ENCODE data around the gene SMLR1.
A peak's percentile ranks its signal among the peaks of the same experiment; 100 is the strongest.

The SMLR1 gene

DNA sequence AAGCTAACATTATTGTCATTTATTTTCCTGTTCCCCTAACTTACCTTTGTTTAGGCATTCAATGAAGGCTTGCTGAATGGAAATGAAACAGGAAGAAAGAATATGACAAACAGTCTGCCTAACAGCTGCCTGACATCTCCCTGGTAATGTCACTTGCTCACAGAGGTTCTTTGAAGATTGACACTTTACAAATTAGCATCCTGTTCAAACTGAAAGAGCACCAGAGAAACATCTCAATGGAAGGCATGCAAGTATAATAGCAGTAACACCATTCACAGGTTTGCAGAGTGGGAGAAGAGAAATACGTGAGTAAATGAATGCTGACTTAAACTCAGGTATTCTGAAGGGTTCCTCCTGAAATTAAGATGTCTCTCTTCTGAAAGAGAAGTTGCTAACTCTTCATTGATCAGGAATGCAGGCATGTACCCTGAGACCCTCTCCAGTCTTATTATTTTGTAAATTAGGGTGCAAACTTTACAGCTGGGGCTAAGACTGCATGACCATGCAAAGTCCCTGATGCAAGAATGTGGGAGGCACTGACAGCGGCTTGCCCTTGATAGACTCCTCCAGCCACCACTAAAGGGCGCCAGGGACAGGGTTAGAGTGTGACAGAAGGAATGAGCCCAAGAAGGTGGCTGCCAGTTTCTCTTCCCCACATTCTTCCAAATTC is 1.3 kb upstream of the SMLR1 start:
- DNase-seq: no peak

DNA sequence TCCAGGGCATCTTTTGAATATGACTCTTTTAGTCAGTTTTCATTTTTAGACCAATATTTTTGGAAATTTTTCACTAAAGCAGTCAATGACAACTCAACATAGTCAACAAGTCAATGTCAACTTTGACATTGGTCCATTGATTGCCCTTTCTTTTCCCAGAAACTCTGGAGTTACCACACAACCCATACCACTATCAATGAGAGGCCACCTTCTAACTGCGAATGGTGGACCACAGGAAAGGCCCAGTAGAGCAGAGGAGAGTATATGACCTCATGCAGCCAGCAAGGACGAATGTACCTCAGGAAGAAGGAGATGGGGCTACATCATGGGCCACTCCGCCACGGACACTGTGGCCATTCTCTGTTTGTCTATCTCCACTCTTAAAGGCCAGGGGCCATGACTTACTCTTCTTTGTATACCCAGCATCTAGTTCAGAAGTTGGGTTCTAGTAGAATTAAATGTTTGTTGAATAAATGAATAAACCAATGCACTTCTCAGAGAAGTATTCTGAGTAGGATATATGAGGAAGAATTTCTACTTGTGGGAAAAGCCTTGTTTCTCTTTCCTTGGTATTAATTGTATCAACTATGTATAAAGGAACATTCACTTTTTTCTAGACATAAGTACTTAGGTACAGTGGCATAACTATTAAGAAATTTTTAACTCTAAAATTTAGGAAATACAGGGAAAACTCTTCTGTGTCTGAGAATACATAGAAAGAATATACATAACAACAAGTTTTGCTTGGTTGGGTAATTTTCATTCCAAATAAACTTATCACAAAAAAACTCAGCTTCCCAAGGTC is 562 bp upstream of the SMLR1 start:
- DNase-seq: no peak

DNA sequence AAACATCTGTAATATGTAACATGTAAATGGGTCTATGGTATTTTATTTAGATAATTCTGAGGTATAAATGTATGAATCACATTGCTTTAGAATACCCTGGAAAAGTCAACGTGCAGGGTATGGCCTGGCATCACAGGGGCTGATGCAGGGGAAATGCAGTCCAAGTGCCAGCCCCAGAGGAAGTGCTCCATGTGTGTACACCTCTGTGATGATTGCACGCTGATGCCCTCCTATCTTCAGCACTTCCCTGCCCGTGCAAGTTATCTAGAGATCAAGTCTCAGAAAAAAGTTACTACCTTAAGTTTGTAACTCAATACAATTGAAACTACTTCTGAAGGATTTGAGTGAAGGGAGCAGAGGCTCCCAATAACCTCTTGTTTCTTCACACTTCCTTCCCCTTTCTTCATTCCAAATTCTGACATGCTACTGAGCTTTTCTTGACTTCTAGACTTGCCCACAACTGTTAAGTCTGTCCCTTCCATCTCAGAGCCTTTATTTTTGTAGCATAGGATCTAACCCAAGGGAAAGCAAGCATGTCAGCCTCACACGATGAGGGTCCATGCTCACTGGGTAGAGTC is 2.2 kb downstream of the SMLR1 start:
- no peak for DNase-seq

DNA sequence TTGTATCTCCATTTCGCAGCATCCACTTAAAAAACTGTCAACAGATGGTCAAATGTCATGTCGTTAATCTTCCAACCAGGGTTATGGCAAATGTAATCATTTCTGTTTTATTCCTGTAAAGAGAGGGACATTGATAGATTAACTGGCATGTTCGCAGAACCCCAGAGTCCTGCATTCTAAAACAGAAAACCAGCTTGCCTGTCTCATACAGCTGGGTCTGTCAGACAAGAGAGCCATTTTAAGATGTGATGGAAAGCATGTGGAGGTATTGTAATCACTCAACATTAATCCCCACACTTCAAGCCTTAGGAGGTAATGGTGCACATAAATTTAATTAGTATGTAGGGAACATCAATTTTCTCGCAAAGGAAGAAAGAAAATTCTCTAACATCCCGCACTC is 4.4 kb downstream of the SMLR1 start:
- no peak for DNase-seq

DNA sequence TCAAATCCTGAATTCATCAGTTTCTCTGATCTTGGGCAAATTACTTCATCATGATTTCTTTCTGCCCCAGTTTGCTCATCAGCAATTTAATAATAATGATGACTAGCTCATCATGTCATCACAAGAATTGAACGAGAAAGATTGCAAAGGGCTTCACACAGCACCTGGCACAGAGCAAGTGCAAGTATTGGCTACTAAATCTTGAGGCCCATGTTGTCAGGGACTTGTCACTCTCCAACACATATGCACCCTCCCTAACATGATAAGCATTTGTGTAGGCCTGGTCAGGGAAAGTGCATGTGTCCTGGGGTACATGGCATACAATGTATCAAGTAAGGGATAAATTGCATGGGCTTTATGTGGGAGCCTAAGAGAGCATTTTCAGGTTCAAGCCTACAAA is 6.4 kb downstream of the SMLR1 start:
- DNase-seq: no peak

DNA sequence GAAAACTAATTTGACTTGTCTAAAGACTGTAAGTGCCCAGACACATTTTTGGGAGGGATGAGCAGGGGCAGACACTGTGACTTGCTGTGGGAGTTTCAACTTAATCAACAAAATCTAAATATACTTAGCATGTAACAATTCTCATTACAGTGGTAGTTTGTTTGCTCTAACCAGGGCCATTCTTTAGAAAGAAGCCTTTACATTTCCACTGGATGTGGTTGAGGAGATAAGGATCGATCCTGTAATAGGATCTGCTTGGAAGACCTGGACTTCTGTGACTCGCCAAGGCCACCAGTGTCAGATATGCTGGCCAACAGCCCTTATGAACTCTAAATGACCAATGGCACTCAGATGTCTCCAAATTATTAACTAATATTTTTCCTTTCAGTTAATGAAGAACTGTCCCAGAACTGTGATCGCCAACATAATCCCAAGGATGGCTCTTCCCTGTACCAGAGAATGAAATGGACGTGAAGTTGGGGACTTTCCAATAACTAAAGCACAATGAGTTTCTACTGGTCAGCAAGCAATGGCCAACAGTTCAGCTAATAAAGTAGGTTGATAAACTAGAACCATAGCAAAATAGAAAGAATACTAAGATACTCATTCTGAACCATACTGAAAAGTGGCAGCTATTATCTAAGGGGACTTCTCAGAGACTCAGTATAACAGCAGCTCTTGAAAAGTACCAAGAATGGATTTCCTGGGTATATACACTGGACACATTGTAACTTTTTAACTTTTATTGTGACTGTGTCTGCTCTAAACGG is 7.5 kb downstream of the SMLR1 start:
- DNase-seq: no peak

DNA sequence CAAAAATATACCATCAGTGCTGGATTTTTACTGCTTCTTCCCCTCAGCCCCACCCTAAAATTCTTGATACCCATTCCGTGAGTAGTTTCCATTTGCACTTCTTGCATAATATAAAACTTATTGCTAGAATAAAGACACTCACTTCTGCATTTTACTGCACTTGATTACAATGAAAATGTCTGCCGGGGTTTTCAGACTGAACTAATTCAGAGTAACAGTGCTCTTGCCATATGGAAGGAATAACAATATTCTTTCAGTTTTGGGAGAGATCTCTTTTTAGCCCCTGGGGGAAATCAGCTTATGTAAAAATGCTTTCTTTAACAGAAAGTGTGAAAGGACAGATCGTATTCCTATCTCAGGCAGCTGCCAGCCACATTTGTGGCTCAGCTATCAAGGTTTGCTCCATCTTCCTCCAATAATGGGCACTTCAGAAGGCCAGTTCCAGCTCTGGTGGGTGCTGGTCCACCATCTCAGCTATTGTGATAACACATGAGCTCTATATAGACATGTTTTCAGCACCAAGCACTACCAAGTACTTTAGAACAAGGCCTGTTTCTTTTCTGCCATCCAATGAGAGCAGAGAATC is 8.9 kb downstream of the SMLR1 start:
- DNase-seq: no peak

DNA sequence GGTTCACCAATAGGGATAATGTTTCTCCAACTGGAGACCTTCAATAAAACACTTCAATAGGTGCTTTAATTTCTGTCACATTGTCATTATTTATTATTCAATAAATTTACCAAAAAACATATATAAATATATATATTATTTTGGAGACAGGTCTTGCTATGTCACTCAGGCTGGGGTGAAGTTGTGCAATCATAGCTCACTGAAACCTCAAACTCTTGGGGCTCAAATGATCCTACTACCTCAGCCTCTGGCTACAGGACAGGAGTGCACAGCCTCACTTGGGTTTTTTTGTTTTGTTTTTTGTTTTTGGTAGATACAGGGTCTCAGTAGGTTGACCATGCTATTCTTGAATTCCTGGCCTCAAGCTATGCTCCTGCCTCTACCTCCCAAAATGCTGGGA is 9.9 kb downstream of the SMLR1 start:
- no peak for DNase-seq

DNA sequence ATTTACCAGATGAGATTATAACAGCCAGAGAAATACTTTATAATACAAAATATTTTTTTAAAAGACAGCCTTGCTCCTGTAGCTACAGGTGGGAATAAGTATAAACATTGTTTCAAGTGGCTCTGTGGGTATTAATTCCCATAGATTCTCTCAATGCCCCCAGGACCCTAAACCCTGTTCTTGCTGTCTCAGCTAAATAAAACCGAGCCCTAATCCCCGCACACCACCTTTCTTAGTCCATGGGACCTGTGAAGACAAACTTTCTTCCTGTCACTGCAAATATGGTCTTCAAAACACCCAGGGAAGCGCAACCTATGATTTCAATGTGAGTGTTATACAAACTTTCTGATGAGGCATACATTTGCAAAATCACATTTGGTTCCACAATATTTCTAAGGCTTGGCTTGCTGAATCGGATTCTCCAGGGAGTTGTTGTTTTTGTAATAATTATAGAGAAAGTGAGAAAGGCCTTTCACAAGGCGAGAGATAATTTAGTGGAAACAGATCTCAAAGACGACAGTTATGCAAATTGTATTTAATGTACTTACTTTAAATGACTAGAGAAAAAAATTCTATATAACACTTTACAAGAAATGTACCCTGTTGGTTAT is 11.1 kb downstream of the SMLR1 start:
- no peak for DNase-seq

DNA sequence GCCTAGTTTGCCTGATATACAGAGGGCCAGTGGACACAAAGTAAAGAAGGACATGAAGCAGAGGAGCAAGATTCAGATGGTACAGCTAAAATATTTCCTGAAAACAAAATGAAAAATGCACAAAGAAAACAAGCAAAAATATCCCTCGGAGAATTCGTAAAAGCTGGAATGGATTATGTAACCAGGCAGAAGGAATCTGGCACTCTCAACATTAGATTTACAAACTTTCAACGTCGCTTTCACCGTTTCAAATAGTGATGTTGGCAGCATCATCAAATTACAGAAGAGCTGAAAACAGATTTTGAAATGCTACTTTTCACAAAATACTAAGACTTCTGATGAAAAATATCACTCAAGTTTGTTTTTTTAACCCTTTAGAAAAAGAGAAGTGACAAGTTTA is 11.7 kb downstream of the SMLR1 start:
- no peak for DNase-seq

DNA sequence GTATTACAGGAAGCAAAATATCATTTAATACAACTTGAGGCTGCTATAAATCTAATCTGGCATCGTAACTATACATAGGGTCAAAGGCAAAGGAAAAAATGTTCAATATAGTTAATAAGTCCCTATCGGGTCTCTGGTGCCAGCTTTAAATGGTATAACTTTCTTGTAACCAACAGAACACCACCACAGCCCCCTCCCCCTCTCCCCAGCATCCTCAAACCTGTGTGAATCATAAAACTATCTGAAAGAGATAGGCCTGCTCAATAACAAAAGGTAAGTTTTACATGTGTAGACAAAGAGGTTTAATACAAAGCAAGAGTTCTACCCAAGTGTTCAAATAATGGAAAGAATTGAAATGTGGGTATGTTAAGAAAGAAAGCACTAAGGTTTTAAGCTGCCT is 12.2 kb downstream of the SMLR1 start:
- no peak for DNase-seq

DNA sequence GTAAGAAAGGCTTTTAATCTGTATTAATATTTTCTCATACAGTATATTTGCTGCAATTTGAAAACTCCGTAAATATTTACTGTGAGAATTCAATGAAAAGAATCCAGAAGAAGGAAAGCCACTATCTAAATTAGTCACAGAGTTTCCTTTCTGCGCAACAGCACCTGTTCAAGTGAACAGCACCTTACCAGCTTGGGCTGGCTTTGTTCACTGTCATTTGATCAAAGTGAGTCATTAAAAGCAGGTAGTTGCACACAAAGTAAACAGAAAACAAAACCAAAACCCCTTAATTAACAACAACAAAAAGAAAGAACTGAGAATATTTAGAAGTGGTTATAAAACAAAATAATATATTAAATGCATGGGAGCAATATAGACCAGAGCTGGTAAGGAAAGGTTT is 12.8 kb downstream of the SMLR1 start:
- no peak for DNase-seq

DNA sequence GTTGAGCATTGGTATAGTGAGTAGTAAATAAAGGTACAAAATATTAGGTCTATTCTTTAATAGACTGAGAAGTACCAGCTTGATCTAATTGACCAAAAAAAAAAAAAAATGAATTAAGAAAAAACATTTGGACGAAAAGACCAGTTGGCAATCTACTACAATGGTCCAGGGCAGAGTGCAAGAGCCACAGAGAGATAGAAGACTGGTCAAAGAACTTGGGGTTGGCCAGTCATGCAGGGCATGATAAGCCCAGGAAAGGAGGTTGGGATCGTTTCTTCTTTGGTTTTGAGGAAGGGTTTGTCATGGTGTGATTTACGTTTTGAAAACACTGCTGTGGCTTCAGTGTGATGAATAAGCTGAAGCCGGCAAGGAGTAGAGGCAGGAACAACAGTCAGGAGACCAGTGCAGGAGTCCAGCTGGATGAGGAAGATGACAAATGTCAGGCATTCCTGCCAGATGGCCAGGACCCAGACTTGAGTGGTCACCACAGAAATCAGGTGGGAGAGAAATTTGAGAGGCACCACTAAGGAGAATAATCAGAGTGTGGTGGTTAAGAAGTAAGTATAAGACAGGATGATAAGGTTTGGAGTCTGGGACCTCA is 14.0 kb downstream of the SMLR1 start:
- DNase-seq: no peak

DNA sequence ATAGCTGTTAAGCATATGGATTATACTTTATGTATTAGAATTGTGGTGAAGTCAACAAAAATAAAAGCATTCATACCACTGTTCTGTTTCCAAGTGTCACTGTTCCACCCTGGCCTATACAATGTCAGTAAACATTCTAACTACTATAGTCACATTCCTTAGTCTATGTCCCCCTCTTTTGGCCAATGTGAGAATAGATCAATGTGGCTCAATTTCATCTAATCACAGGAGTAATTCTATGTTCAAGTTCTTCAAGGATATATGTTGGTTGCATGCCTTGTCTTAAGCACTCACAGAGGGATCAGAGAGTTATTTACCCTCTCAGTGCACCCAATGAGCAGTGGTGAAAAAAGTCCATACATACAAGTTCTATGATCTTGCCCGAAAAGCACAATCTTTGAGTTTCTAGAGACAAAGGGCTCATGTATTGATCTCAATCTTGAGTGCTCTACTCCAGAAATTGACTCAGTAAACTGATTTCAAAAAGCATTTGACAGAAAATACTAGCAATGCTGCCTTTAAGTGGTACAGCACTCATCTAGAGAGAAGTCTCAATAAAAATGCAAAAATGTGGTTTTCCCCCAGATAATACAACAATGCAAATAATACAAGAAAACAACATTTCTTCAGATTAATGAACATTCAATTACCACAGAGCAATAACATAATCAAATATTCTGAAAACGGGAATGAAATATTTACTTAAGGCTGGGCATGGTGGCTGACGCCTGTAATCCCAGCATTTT is 16.5 kb downstream of the SMLR1 start:
- DNase-seq: peak; percentile 60

DNA sequence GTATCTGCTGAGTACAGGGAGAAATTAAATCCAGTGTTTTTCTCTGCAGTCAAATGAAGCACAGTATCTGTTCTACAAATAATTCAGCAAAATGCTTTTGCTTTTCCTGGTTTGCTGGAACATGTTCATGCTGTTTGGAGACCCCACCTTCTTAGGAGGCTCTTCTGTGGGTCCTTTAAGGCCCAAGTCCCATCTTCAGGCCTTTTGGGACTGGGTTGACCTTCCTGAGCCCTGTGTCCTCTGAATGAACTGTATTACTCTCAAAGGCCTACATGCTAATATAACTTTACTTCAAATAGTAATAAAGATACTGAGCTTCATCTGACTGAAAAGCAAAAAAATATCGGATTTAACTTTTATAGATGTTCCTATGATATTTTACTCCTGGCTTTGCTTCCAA is 19.3 kb downstream of the SMLR1 start:
- no peak for DNase-seq

DNA sequence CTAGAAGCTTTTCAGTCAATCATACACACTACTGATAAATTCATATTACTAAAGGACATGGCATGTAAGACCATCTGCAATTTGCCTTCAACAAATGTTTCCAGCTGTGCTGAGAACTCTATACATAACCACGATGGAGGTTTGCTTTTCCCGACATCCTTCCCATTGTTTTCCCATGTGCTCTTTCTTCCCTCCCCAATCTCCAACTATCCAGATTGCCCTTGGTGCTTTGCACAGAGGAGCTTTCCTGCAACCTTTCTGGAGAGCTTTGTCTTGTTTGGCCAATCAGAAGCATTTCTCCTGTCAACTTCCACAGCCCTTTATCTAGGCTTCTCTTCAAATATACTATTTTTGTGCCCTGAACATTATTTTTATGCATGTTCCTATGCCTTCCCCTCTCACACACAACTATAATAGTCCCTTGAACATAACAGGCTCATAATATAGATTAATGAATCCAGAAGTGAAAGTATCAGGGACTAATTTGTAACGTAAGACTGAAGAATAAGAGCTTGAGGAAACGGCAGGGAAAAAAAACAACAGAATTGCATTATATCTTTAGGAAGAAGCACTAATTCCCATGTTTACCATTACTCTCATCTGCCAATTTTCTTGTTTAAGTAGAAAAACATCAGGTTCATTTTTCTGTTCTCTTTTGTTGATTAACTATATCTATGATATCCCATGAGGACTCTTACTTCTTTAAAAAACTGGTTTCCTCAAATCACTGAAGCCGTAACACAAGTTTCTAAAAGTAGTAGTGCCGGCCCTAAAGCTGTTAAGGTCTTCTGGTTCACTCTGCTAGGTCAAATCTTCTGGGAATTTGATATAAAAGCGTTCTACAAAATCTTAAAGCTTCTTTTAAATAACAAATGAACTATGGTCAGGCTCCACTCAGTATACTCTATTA is 20.1 kb downstream of the SMLR1 start:
- no peak for DNase-seq

DNA sequence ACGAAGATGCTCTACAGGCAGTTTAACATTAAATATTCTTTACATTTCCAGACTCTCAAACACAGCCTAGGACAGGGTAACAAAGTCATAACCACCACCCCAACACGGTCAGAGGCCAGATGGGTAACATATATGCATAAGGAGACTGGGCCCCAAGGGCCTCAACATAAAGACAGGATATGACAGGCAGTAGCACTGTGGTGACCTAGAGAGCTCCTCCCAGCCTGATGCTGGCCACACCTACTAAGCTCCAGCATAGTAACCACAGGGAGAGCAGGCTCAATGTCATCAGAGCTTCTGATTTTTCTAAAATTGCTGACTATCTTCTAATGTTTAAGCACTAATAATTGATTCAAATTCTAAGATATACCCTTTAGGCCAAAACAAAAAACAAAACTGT is 21.7 kb downstream of the SMLR1 start:
- DNase-seq: no peak

DNA sequence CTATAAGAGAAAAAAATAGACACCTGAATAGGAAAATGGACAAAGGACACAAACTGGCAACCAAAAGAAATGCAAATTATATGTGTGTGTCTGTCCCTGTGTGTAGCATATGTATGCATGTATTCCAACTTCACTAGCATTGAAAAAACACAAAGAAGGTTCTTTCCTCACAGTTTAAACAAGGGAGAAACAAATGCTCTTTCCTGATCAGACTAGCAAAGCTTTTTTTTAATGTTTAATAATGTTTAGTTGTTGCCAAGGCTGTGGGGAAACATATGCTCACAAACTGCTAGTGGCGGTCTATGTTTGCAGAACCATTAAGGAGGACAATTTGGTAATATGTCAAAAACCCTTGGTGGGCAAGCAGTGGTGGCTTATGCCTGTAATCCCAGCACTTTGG is 22.4 kb downstream of the SMLR1 start:
- no peak for DNase-seq

DNA sequence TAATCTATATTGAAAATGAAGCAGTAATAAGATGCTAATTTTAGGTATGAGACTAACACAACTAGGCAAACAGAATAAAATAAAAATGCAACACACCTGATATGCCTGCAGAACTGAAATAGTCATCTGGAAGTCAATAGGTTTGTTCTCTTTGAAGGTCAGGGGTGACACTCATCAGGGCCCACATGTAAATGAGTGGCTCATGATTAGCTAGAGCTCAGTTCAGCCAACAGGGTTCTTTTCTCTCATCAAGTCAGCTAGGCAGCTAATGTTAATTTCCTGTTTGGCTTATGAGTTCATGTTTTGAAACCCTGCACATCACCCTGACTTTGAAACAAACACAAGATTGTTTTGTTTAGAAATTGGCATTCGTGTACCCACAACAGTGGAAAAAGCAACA is 23.8 kb downstream of the SMLR1 start:
- DNase-seq: no peak

DNA sequence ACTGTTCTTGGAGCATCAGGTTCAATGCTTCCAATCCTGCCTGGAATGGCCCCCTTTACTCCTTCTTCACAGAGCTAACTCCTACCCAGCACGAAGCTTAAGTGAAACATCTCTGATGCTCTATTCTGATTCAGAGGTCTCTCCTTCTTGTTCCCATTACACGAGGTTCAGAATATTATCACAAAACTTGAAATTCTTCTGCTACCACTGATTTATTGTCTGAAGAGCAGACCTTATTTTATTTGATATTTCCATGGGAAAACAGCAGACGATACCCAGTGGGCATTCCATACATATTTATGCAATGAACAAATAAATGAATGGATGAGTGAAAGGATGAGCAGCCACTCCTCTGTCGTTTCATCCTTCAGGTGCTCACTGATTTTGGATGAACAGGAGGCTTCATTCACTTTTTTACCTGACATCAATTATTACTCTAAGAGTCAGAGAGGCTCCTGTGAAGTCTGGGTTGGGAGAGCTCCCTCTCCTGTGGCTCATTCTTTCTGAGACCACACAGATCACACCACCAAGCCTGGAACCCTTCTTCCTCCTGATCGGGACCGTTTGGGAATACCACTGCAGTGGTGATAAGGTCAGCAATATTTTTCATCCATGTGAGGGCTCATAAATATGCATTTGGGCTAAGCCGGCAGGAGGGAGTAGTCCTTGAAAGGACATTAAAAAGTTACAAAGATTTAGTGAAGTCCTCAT is 25.8 kb downstream of the SMLR1 start:
- DNase-seq: peak; percentile 7

All from kidney glomerular epithelial cell (primary cell).